Mesangial cell (primary cell): Measurements from ENCODE around the gene AOPEP. TPM values are rescaled to one million over a fixed set of nuclear protein-coding genes. Genes with fewer than 3 reads are reported as not detected.

Experiments used
- total RNA-seq: library from RNA; depleted of rRNA; stranded (reverse); fragments of >200 nt; gene quantifications from 2 replicates; pipeline ENCODE4 v1.2.3, GENCODE V29; 2015

AOPEP gene, protein sequence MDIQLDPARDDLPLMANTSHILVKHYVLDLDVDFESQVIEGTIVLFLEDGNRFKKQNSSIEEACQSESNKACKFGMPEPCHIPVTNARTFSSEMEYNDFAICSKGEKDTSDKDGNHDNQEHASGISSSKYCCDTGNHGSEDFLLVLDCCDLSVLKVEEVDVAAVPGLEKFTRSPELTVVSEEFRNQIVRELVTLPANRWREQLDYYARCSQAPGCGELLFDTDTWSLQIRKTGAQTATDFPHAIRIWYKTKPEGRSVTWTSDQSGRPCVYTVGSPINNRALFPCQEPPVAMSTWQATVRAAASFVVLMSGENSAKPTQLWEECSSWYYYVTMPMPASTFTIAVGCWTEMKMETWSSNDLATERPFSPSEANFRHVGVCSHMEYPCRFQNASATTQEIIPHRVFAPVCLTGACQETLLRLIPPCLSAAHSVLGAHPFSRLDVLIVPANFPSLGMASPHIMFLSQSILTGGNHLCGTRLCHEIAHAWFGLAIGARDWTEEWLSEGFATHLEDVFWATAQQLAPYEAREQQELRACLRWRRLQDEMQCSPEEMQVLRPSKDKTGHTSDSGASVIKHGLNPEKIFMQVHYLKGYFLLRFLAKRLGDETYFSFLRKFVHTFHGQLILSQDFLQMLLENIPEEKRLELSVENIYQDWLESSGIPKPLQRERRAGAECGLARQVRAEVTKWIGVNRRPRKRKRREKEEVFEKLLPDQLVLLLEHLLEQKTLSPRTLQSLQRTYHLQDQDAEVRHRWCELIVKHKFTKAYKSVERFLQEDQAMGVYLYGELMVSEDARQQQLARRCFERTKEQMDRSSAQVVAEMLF
- 35.2 and 72.8 TPM in 2 replicates for total RNA-seq

DNA sequence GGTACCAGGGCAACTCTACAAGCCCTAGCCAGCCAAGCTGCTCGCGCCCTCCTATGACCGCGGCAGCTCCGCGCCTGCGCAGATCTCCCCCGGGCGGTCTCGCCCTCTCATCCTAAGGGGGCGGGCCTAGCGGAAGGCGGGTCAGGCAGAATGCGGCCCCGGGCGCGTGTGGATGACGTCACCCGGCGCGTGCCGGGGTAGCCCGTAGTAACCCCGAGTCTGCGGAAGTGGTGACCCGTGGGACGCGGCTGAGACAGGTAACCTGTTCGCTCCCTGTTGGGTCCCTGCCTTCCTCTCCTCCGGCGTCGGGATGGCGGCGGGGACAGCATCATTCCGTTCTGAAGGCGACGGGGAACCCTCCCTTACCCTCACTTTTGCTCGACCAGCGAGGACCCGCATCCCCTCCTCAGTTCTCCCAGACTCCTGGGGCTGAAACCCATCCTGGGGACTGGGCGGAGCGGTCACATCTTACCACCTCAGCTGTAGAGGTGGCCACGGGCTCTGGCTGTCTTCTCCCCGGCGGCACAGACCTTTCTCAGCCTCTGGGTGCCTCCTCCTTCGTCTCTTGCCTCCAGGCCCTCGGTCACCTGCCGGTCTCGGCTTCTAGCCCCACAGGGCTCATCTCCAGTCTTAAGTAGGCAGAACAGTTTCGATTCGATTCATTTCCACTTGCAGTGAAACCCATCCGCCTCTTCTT is at the start of gene AOPEP:
TSS of gene AOPEP (plus strand) at position 205 of the 697 bp plus-strand sequence. CDS start 33,085 bp downstream, outside the sequence.

Other genes starting within 250 kb of the AOPEP start
- 0.13 TPM in 1 of 2 replicates, not detected in the other for gene PCAT7, start 171.6 kb upstream of the AOPEP start, total RNA-seq
- not detected in 2 replicates for gene FBP2, start 132.9 kb upstream of the AOPEP start, total RNA-seq
- gene FBP1, start 87.2 kb upstream of the AOPEP start, total RNA-seq = 1.3 TPM in 1 of 2 replicates, not detected in the other